Tongue (tissue), 2 donors: ENCODE results near the gene QSOX2. TPM values are rescaled to one million over a fixed set of nuclear protein-coding genes. Genes with fewer than 3 reads are reported as not detected.

Experiments
- DNase-seq: peaks from one replicate; pipeline ENCODE4 v3.0.0-alpha.2; 2015
- total RNA-seq: library from RNA; depleted of rRNA; stranded (reverse); fragments of >200 nt; gene quantifications from one replicate; pipeline ENCODE4 v1.2.3, GENCODE V29; 2014

QSOX2 gene
- total RNA-seq, result 9.0 TPM

- DNase-seq, result peak; percentile 90
Observed at GRCh38 chr9:136245219-136246150, at the start of gene QSOX2. TSS of gene QSOX2 (minus strand) at chr9:136245812. CDS start at chr9:136245803, 9 bp downstream.

- DNase-seq, result no peak
Observed at GRCh38 chr9:136295055-136295454, 49.4 kb upstream of the QSOX2 start.

GRCh38 chr9:136294437-136294836 lies 48.8 kb upstream of the QSOX2 start:
- no peak for DNase-seq

GRCh38 chr9:136293476-136294077 lies 48.0 kb upstream of the QSOX2 start:
- no peak for DNase-seq

GRCh38 chr9:136292591-136293448 lies 47.2 kb upstream of the QSOX2 start:
- DNase-seq, result peak; percentile 67

GRCh38 chr9:136292026-136292538 lies 46.5 kb upstream of the QSOX2 start:
- DNase-seq, result no peak

- DNase-seq, result no peak
Observed at GRCh38 chr9:136291306-136292025, 45.9 kb upstream of the QSOX2 start.

- no peak for DNase-seq
Observed at GRCh38 chr9:136290508-136291000, 44.9 kb upstream of the QSOX2 start.

GRCh38 chr9:136289651-136290507 lies 44.3 kb upstream of the QSOX2 start:
- DNase-seq, result no peak

GRCh38 chr9:136287960-136288753 lies 42.5 kb upstream of the QSOX2 start:
- no peak for DNase-seq

GRCh38 chr9:136286987-136287379 lies 41.4 kb upstream of the QSOX2 start:
- DNase-seq, result no peak

GRCh38 chr9:136286359-136286986 lies 40.9 kb upstream of the QSOX2 start:
- DNase-seq, result no peak

- no peak for DNase-seq
Observed at GRCh38 chr9:136285501-136286358, 40.1 kb upstream of the QSOX2 start.

- DNase-seq, result no peak
Observed at GRCh38 chr9:136284951-136285350, 39.3 kb upstream of the QSOX2 start.

- DNase-seq, result no peak
Observed at GRCh38 chr9:136284311-136284710, 38.7 kb upstream of the QSOX2 start.

GRCh38 chr9:136283291-136284235 lies 38.0 kb upstream of the QSOX2 start:
- DNase-seq, result peak; percentile 92
